ENCODE measurements around the gene AZIN2.

Gene AZIN2

GRCh38 chr1:33065301-33065700, 15.7 kb upstream of the AZIN2 start:
- no peak for TF ChIP-seq CTCF (IDR thresholded peaks at IDR 0.05)

- no peak for TF ChIP-seq CTCF (IDR thresholded peaks at IDR 0.05)
Measured at GRCh38 chr1:33070628-33071027, 10.3 kb upstream of the AZIN2 start.

- TF ChIP-seq CTCF (IDR thresholded peaks at IDR 0.05), result no peak
Measured at GRCh38 chr1:33072707-33073106, 8.2 kb upstream of the AZIN2 start.

GRCh38 chr1:33074193-33074945, 6.6 kb upstream of the AZIN2 start:
- no peak for TF ChIP-seq CTCF (IDR thresholded peaks at IDR 0.05)

GRCh38 chr1:33078030-33078591, 2.8 kb upstream of the AZIN2 start:
- no peak for TF ChIP-seq CTCF (IDR thresholded peaks at IDR 0.05)

GRCh38 chr1:33080373-33080772, 580 bp upstream of the AZIN2 start:
- no peak for TF ChIP-seq CTCF (IDR thresholded peaks at IDR 0.05)

- no peak for TF ChIP-seq CTCF (IDR thresholded peaks at IDR 0.05)
Measured at GRCh38 chr1:33081554-33082305, 777 bp downstream of the AZIN2 start.

Data from LNCAP (cell line).